Smooth muscle cell (in vitro differentiated cells): ENCODE data around the gene TMEM131L. TPM values are rescaled to one million over a fixed set of nuclear protein-coding genes. Genes with fewer than 3 reads are reported as not detected.
"Not testable (repeated sequence)": the region's sequence is repeated elsewhere in the genome, so short reads cannot be mapped to it uniquely, and the experiment has no call there.

Experiments
- DNase-seq: peaks from one replicate; lab custom pipeline; 2025; ENCODE audit not compliant: unreplicated experiment; lab: John Stamatoyannopoulos, UW
- H2AFZ ChIP-seq: fragments of 200-600 bp; sonication (generic); 2 replicates; pipeline ENCODE4 v1.6.0; 2016; ENCODE audit warnings: antibody characterized with exemption, low read depth, mild to moderate bottlenecking
- H3F3A ChIP-seq: fragments of 200-600 bp; sonication (generic); 2 replicates; pipeline ENCODE4 v1.6.0; 2017; ENCODE audit warnings: antibody characterized with exemption, low read depth
- H3K27ac ChIP-seq: fragments of 200-600 bp; sonication (generic); 2 replicates; pipeline ENCODE4 v1.5.1; 2016; ENCODE audit warnings: low read depth, mild to moderate bottlenecking
- H3K27me3 ChIP-seq: fragments of 200-600 bp; sonication (generic); 2 replicates; pipeline ENCODE4 v1.6.1; 2016; ENCODE audit warnings: low read depth, mild to moderate bottlenecking
- H3K36me3 ChIP-seq: fragments of 200-600 bp; sonication (generic); 2 replicates; pipeline ENCODE4 v1.5.1; 2016; ENCODE audit warnings: low read depth
- H3K4me1 ChIP-seq: fragments of 200-600 bp; sonication (generic); 2 replicates; pipeline ENCODE4 v1.5.1; 2016; ENCODE audit warnings: low read depth
- H3K4me2 ChIP-seq: fragments of 200-600 bp; sonication (generic); 2 replicates; pipeline ENCODE4 v1.6.0; 2016; ENCODE audit warnings: mild to moderate bottlenecking
- H3K4me3 ChIP-seq: fragments of 200-600 bp; sonication (generic); 2 replicates; pipeline ENCODE4 v1.5.1; 2016; ENCODE audit warnings: mild to moderate bottlenecking
- H3K79me2 ChIP-seq: fragments of 200-600 bp; sonication (generic); 2 replicates; pipeline ENCODE4 v1.6.0; 2016; ENCODE audit warnings: low read depth, mild to moderate bottlenecking
- H3K9ac ChIP-seq: fragments of 200-600 bp; sonication (generic); 2 replicates; pipeline ENCODE4 v1.6.0; 2016; ENCODE audit warnings: low read depth
- H3K9me3 ChIP-seq: fragments of 200-600 bp; sonication (generic); replicated peaks from 2 replicates; pipeline ENCODE4 v1.5.1; 2016; ENCODE audit warnings: low read depth
- H4K20me1 ChIP-seq: fragments of 200-600 bp; sonication (generic); 2 replicates; pipeline ENCODE4 v1.6.0; 2016; ENCODE audit warnings: low read depth
- CTCF ChIP-seq: fragments of 200-600 bp; sonication (generic); IDR thresholded peaks from 2 replicates; pipeline ENCODE4 v1.5.1; 2017; ENCODE audit warnings: borderline replicate concordance, mild to moderate bottlenecking, antibody characterized with exemption; ENCODE audit not compliant: insufficient read depth, poor library complexity, severe bottlenecking
- WGBS: methylation state at CpG from one replicate; pipeline ENCODE4 v1.1.7; 2016; ENCODE audit warnings: low lambda C conversion rate; 5-methylcytosine and 5-hydroxymethylcytosine counted together
- polyA plus RNA-seq: library from polyadenylated mRNA; unstranded; fragments of >200 nt; fragmentation: Nextera tagmentation; extraction: Ambion mirVana; gene quantifications from 2 replicates; pipeline ENCODE4 v1.2.1, GENCODE V29; 2016
- total RNA-seq: library from RNA; depleted of rRNA; stranded (reverse); fragments of >200 nt; gene quantifications from 2 replicates; pipeline ENCODE4 v1.2.3, GENCODE V29; 2014

The TMEM131L gene
- total and polyA plus RNA-seq, 2 experiments from 2014 or later = 4.3 to 6.7 TPM

GRCh38 chr4:153502584-153502983 lies 36.4 kb downstream of the TMEM131L start:
- Histone ChIP-seq H3K27me3 (no peaks in the 10 kb centered on the region), H2AFZ (no peak overlapping the region), H3K36me3 (no peaks in the 10 kb centered on the region), H3K4me1 (peaks cover 5% of the 10 kb centered on the region), H4K20me1 (no peaks in the 10 kb centered on the region), H3K4me3 (no peak overlapping the region), H3F3A (no peaks in the 10 kb centered on the region), H3K79me2 (peaks cover 3% of the 10 kb centered on the region), H3K4me2 (no peak overlapping the region), H3K27ac (no peak overlapping the region), H3K9ac (no peak overlapping the region), H3K9me3 (no peaks in the 10 kb centered on the region)
- WGBS = 92% methylated on average over 1 of the region's 1 CpG
- no peak for TF ChIP-seq CTCF
- no peak for DNase-seq

GRCh38 chr4:153506341-153507309 lies 40.5 kb downstream of the TMEM131L start:
- Histone ChIP-seq H3K36me3 (no peaks in the 10 kb centered on the region), H4K20me1 (no peaks in the 10 kb centered on the region), H3K27me3 (no peaks in the 10 kb centered on the region), H3K4me1 (no peaks in the 10 kb centered on the region), H2AFZ (no peak overlapping the region), H3F3A (no peaks in the 10 kb centered on the region), H3K9me3 (no peaks in the 10 kb centered on the region), H3K4me2 (no peak overlapping the region), H3K4me3 (no peak overlapping the region), H3K79me2 (no peaks in the 10 kb centered on the region), H3K27ac (no peak overlapping the region), H3K9ac (no peak overlapping the region)
- DNase-seq = no peak
- WGBS = 73% methylated on average over 11 of the region's 11 CpGs
- TF ChIP-seq CTCF = no peak

- 91% methylated on average over 10 of the region's 10 CpGs for WGBS
- TF ChIP-seq CTCF = no peak
- H3K36me3 ChIP-seq = no peaks in the 10 kb centered on the region
- no peaks in the 10 kb centered on the region for H3K9me3 ChIP-seq
- no peak overlapping the region for H3K9ac ChIP-seq
- no peaks in the 10 kb centered on the region for H3K4me1 ChIP-seq
- no peak overlapping the region for H3K27ac ChIP-seq
- no peaks in the 10 kb centered on the region for H3K27me3 ChIP-seq
- no peak overlapping the region for H2AFZ ChIP-seq
- H3K4me3 ChIP-seq = no peak overlapping the region
- no peak overlapping the region for H3K4me2 ChIP-seq
- H4K20me1 ChIP-seq = no peaks in the 10 kb centered on the region
- no peaks in the 10 kb centered on the region for H3K79me2 ChIP-seq
- H3F3A ChIP-seq = no peaks in the 10 kb centered on the region
- DNase-seq = no peak
Observed at GRCh38 chr4:153507310-153508073, 41.3 kb downstream of the TMEM131L start.

- H3K4me3 ChIP-seq, H2AFZ ChIP-seq, DNase-seq, H3K9ac ChIP-seq, H3K27me3 ChIP-seq, H3K79me2 ChIP-seq, H3F3A ChIP-seq, H3K36me3 ChIP-seq, H3K27ac ChIP-seq, H3K9me3 ChIP-seq, H3K4me2 ChIP-seq, H4K20me1 ChIP-seq: not testable (repeated sequence)
- 98% methylated on average over 2 of the region's 2 CpGs for WGBS
- H3K4me1 ChIP-seq = peaks cover 11% of the 10 kb centered on the region
Observed at GRCh38 chr4:153509212-153509611, 43.1 kb downstream of the TMEM131L start.
